ENCODE results near the gene CCNK.

DNA sequence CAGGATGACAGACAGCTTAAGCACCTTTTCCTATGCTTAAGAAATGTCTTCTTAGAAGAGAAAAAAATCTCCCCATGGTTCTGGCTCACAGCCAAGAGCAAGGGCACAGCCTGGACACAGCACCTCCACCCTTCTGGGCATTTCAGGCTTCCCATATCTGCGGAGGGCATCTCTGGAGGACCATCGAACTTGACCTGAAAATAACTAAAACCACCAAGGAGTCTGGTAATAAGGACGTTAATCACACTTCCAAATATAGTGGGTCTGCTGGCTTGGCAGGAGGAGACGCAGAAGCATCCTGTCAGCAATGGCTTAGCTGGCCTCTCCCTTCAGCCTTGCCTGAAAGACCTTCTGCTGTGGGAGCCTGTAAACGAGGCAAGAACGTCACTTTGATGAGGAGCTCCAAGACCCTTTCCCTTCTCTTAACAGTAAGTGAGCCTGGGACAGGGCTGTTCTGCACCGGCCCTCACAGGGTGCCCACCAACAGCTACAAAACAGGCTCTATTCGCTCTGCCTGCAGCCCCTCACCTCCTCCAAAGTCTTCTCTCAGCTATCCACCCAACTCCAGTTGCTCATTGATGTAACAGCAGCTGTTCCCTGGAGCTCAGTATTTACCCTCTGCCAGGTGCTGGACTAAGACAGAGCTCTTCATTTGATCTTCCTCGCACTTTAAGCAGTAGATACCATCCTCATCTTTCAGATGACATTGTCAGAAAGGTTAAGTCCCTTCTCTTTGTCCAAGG is 13.7 kb upstream of the CCNK start:
- TF ChIP-seq, protein P1, sequence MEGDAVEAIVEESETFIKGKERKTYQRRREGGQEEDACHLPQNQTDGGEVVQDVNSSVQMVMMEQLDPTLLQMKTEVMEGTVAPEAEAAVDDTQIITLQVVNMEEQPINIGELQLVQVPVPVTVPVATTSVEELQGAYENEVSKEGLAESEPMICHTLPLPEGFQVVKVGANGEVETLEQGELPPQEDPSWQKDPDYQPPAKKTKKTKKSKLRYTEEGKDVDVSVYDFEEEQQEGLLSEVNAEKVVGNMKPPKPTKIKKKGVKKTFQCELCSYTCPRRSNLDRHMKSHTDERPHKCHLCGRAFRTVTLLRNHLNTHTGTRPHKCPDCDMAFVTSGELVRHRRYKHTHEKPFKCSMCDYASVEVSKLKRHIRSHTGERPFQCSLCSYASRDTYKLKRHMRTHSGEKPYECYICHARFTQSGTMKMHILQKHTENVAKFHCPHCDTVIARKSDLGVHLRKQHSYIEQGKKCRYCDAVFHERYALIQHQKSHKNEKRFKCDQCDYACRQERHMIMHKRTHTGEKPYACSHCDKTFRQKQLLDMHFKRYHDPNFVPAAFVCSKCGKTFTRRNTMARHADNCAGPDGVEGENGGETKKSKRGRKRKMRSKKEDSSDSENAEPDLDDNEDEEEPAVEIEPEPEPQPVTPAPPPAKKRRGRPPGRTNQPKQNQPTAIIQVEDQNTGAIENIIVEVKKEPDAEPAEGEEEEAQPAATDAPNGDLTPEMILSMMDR (IDR thresholded peaks at IDR 0.05; ENCODE audit: low read depth, low read length), result no peak
- TF ChIP-seq EZH2phosphoT487 (IDR thresholded peaks at IDR 0.05; ENCODE audit: low read depth), result no peak

Data from OCI-LY3 (cell line).